GM12801 (cell line): Measurements from ENCODE around the gene NUP37.

Experiments used
- CTCF ChIP-seq: IDR thresholded peaks from one replicate; pipeline ENCODE4 v1.5.1; 2011; ENCODE audit warnings: control low read depth; ENCODE audit not compliant: insufficient read length; ENCODE audit errors: extremely low read depth

NUP37 gene

GRCh38 chr12:102116392-102116791 is 3.5 kb downstream of the NUP37 start:
- no peak for TF ChIP-seq CTCF

GRCh38 chr12:102114212-102114611 is 5.7 kb downstream of the NUP37 start:
- no peak for TF ChIP-seq CTCF

DNA sequence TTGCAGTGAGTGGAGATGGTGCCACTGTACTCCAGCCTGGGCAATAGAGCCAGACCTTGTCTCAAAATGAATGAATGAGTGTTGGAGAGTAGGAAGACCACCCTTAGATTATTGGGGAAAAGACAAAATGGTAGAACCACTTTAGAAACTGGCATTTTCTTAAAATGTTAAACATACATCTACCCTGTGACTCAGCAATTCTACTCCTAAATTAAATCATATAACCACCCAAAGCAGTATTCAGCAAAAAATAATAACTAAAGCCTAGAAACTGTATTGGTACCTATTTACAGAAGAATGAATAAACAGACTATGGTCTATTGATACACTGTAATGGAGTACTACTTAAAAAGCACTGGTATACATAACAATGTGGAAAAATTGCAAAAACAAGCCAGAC is 9.1 kb downstream of the NUP37 start:
- TF ChIP-seq CTCF, result no peak

DNA sequence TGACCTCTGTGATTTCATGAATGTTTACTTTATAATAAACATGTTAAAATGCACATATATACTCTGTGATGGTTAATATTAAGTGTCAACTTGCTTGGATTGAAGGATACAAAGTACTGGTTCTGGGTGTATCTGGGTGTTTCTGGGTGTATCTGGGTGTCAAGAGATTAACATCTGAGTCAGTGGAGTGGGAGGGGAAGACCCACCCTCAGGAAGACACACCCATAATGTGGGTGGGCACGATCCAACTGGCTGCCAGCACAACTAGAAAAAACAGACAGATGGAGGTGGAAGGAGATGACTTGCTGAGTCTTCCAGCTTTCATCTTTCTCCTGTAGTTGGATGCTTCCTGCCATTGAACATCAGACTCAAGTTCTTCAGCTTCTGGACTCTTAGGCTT is 11.9 kb downstream of the NUP37 start:
- TF ChIP-seq CTCF, result no peak

DNA sequence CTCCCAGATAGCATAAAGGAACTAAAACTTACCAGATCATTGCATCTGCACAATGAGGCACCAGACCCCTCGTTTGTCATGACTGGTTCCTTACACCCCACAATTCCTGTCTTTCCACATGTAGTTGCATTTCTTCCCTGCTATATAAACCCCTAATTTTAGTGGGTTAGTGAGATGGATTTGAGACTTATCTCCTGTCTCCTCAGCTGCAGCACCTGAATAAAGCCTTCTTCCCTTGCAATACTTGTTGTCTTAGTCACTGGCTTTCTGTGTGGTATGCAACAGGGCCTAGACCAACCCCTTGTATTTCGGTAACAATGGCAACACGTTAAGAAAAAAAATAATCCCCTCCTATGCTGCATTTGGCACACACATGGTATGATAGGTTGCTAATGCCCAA is 13.0 kb downstream of the NUP37 start:
- TF ChIP-seq CTCF, result no peak

- TF ChIP-seq CTCF, result no peak
These were observed 23.1 kb downstream of the NUP37 start for GRCh38 chr12:102096855-102097254.

DNA sequence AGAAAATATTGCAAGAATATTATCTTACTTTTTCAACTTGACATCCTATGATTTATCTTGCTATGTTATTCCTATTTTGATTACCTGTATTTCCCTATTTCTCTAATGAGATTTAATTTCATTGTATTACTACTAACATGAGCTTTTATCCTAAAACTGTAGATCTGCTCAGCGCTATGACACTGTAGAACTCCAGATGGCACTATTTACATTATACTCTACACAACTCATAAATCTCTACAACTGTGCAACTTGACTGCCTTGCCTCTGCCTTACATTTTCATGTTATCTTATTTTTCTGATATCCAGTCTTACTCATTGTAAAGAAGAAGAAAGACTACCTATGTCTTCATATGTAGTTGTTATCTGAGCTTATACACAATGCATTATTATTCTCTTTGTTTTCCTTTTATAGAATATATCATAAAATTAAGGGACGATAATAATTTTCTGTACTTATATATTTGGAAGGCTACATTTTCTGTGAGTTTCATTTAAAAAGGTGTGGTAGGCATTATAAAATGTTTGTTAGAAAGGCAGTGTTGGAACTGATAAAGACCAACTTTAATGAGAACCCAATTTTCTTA is 24.1 kb downstream of the NUP37 start:
- no peak for TF ChIP-seq CTCF
